H9 (cell line): ENCODE measurements around the gene RHBDL1. TPM values are rescaled to one million over a fixed set of nuclear protein-coding genes. Genes with fewer than 3 reads are reported as not detected.

Source experiments
- DNase-seq: peaks from one replicate; pipeline ENCODE4 v3.0.0-alpha.2; 2017
- H2AFZ ChIP-seq: one replicate; pipeline ENCODE4 v1.6.1; 2013; ENCODE audit warnings: mild to moderate bottlenecking, low read length, control low read depth, moderate library complexity
- H2AK5ac ChIP-seq: 2 replicates; pipeline ENCODE4 v1.6.1; 2013; ENCODE audit warnings: low read length, control low read depth, mixed read lengths; ENCODE audit not compliant: insufficient read length
- H2BK120ac ChIP-seq: one replicate; pipeline ENCODE4 v1.6.1; 2013; ENCODE audit warnings: low read depth, mild to moderate bottlenecking, low read length, control low read depth, inconsistent platforms; ENCODE audit not compliant: poor library complexity, severe bottlenecking
- H2BK12ac ChIP-seq: 2 replicates; pipeline ENCODE4 v1.6.1; 2013; ENCODE audit warnings: low read length, control low read depth, mixed read lengths, low read depth; ENCODE audit not compliant: insufficient read length
- H2BK15ac ChIP-seq: 2 replicates; pipeline ENCODE4 v1.6.1; 2013; ENCODE audit warnings: low read depth, low read length, control low read depth
- H2BK20ac ChIP-seq: one replicate; pipeline ENCODE4 v1.6.1; 2013; ENCODE audit warnings: low read depth, mild to moderate bottlenecking, low read length, control low read depth, inconsistent platforms; ENCODE audit not compliant: poor library complexity, severe bottlenecking
- H2BK5ac ChIP-seq: 2 replicates; pipeline ENCODE4 v1.6.1; 2013; ENCODE audit warnings: low read length, control low read depth, mixed read lengths; ENCODE audit not compliant: insufficient read length
- H3K14ac ChIP-seq: 2 replicates; pipeline ENCODE4 v1.6.1; 2013; ENCODE audit warnings: low read length, control low read depth; ENCODE audit not compliant: insufficient read depth
- H3K18ac ChIP-seq: 2 replicates; pipeline ENCODE4 v1.6.1; 2013; ENCODE audit warnings: low read depth, mild to moderate bottlenecking, mixed read lengths, low read length, control low read depth; ENCODE audit not compliant: insufficient read length
- H3K23ac ChIP-seq: 2 replicates; pipeline ENCODE4 v1.6.1; 2013; ENCODE audit warnings: low read length, control low read depth, mixed read lengths, low read depth; ENCODE audit not compliant: insufficient read length
- H3K23me2 ChIP-seq: 2 replicates; pipeline ENCODE4 v1.6.1; 2013; ENCODE audit warnings: low read depth, mild to moderate bottlenecking, mixed read lengths, low read length, control low read depth; ENCODE audit not compliant: insufficient read length, poor library complexity, severe bottlenecking
- H3K27ac ChIP-seq: 2 replicates; pipeline ENCODE4 v1.5.1; 2013; ENCODE audit warnings: low read length, control low read depth, mixed read lengths, low read depth; ENCODE audit not compliant: insufficient read length
- H3K27me3 ChIP-seq: 2 replicates; pipeline ENCODE4 v1.6.1; 2013; ENCODE audit warnings: low read length, control low read depth, inconsistent platforms; ENCODE audit not compliant: insufficient read depth
- H3K4ac ChIP-seq: 2 replicates; pipeline ENCODE4 v1.6.1; 2013; ENCODE audit warnings: low read depth, mild to moderate bottlenecking, control low read depth, inconsistent platforms, low read length, moderate library complexity
- H3K4me1 ChIP-seq: 2 replicates; pipeline ENCODE4 v1.6.1; 2013; ENCODE audit warnings: low read length, control low read depth, inconsistent platforms; ENCODE audit not compliant: insufficient read depth
- H3K4me2 ChIP-seq: 2 replicates; pipeline ENCODE4 v1.6.1; 2013; ENCODE audit warnings: low read length, control low read depth, mixed read lengths; ENCODE audit not compliant: insufficient read length, insufficient read depth
- H3K56ac ChIP-seq: 2 replicates; pipeline ENCODE4 v1.6.1; 2013; ENCODE audit warnings: low read depth, mild to moderate bottlenecking, mixed read lengths, low read length, control low read depth; ENCODE audit not compliant: insufficient read length
- H3K79me1 ChIP-seq: 2 replicates; pipeline ENCODE4 v1.6.1; 2013; ENCODE audit warnings: low read depth, mild to moderate bottlenecking, moderate library complexity, low read length, control low read depth, inconsistent platforms; ENCODE audit not compliant: insufficient read depth, poor library complexity, severe bottlenecking
- H3K79me2 ChIP-seq: 2 replicates; pipeline ENCODE4 v1.6.1; 2013; ENCODE audit warnings: low read length, control low read depth, inconsistent platforms; ENCODE audit not compliant: insufficient read depth
- H3K9ac ChIP-seq: 2 replicates; pipeline ENCODE4 v1.6.1; 2013; ENCODE audit warnings: low read length, control low read depth, mixed read lengths; ENCODE audit not compliant: insufficient read length; ENCODE audit errors: extremely low read depth
- H3K9me3 ChIP-seq: one replicate; pipeline ENCODE4 v1.6.1; 2013; ENCODE audit warnings: low read depth, low read length, inconsistent platforms; ENCODE audit not compliant: control insufficient read depth
- H3T11ph ChIP-seq: one replicate; pipeline ENCODE4 v1.6.1; 2013; ENCODE audit warnings: mild to moderate bottlenecking, low read length, control low read depth, inconsistent platforms
- H4K20me1 ChIP-seq: one replicate; pipeline ENCODE4 v1.6.1; 2013; ENCODE audit not compliant: control insufficient read depth, insufficient read length, insufficient read depth
- H4K5ac ChIP-seq: 2 replicates; pipeline ENCODE4 v1.6.1; 2013; ENCODE audit warnings: low read depth, mild to moderate bottlenecking, mixed read lengths, low read length, control low read depth; ENCODE audit not compliant: insufficient read length
- H4K8ac ChIP-seq: replicated peaks from 2 replicates; pipeline ENCODE4 v1.6.1; 2013; ENCODE audit warnings: low read length, control low read depth, mixed read lengths, low read depth; ENCODE audit not compliant: insufficient read length
- H4K91ac ChIP-seq: 2 replicates; pipeline ENCODE4 v1.6.1; 2013; ENCODE audit warnings: low read depth, mild to moderate bottlenecking, moderate library complexity, mixed read lengths, low read length, control low read depth; ENCODE audit not compliant: insufficient read length
- H3K27ac Mint-ChIP-seq, 3 experiments: 2 replicates in 2 of 3; 3 replicates in 1 of 3; pipeline ENCODE4 v1.8.0; 2020 to 2021; ENCODE audit warnings: mixed read lengths in 3 of 3, mild to moderate bottlenecking in 1 of 3, moderate library complexity in 1 of 3
- H3K27me3 Mint-ChIP-seq: 2 replicates; pipeline ENCODE4 v1.8.0; 2021; ENCODE audit warnings: low read depth, mild to moderate bottlenecking, moderate library complexity, mixed read lengths
- H3K36me3 Mint-ChIP-seq, 3 experiments: 2 replicates in 2 of 3; 3 replicates in 1 of 3; pipeline ENCODE4 v1.8.0; 2020 to 2021; ENCODE audit warnings: low read depth in 3 of 3, mixed read lengths in 3 of 3; ENCODE audit not compliant: insufficient read depth in 1 of 3
- H3K4me1 Mint-ChIP-seq, 2 experiments: 2 replicates each; pipeline ENCODE4 v1.8.0; 2020; ENCODE audit warnings: mixed read lengths in 2 of 2
- H3K4me3 Mint-ChIP-seq, 2 experiments: 2 replicates in 1 of 2; 3 replicates in 1 of 2; pipeline ENCODE4 v1.8.0; 2020 to 2021; ENCODE audit warnings: mild to moderate bottlenecking in 2 of 2, mixed read lengths in 2 of 2, moderate library complexity in 1 of 2
- H3K9me3 Mint-ChIP-seq, 2 experiments: 2 replicates in 1 of 2; 3 replicates in 1 of 2; pipeline ENCODE4 v1.8.0; 2020; ENCODE audit warnings: mild to moderate bottlenecking in 2 of 2, mixed read lengths in 2 of 2, moderate library complexity in 1 of 2
- CTCF ChIP-seq: fragments of 200-600 bp; sonication (generic); conservative IDR thresholded peaks from 3 replicates; pipeline ENCODE4 v1.8.0; 2021; ENCODE audit warnings: antibody characterized with exemption, mild to moderate bottlenecking
- WGBS: extraction: QIAGEN DNeasy Blood & Tissue Kit; methylation state at CpG from one replicate; pipeline ENCODE4 v1.1.7; 2013; ENCODE audit warnings: missing lambda C conversion rate, low lambda C conversion rate, mixed read lengths; ENCODE audit not compliant: insufficient read length; ENCODE audit errors: extremely low coverage; 5-methylcytosine and 5-hydroxymethylcytosine counted together
- total RNA-seq: library from RNA; stranded (reverse); gene quantifications from 2 replicates; pipeline ENCODE4 v1.2.1, GENCODE V29; 2021

RHBDL1 gene
- total RNA-seq, 1 experiment from 2014 or later = 7.6 TPM

GRCh38 chr16:629185-629832, 46.2 kb upstream of the RHBDL1 start:
- H2BK15ac ChIP-seq = no peak overlapping the region
- Mint-ChIP-seq H3K27ac (peak overlapping the region in 2 of 3 experiments; percentile 57 to 84; a peak in 4 of 7 replicates), H3K4me1 (peaks cover 6 to 34% of the 10 kb centered on the region in 2 experiments; a peak in 3 of 4 replicates), H3K9me3 (no peaks in the 10 kb centered on the region), H3K4me3 (peak overlapping the region in 1 of 2 experiments; percentile 26; a peak in 1 of 5 replicates), H3K27me3 (no peaks in the 10 kb centered on the region), H3K36me3 (peaks cover 0 to 13% (median 0%) of the 10 kb centered on the region in 3 experiments; a peak in 4 of 7 replicates)
- DNase-seq = no peak
- H3K56ac ChIP-seq = no peak overlapping the region
- TF ChIP-seq CTCF = no peak
- WGBS = no CpG with 5 or more reads among the region's 29 CpGs
- no peak overlapping the region for H4K5ac ChIP-seq
- no peaks in the 10 kb centered on the region for H3K9me3 ChIP-seq
- no peak overlapping the region for H3K27ac ChIP-seq
- H3K4me2 ChIP-seq = no peak overlapping the region
- no peak overlapping the region for H3K9ac ChIP-seq
- no peaks in the 10 kb centered on the region for H4K20me1 ChIP-seq
- H2BK120ac ChIP-seq = no peak overlapping the region
- H3K4me1 ChIP-seq = no peaks in the 10 kb centered on the region; the same call in 1 of the 2 replicates
- no peak overlapping the region for H2BK12ac ChIP-seq
- H2BK5ac ChIP-seq = no peak overlapping the region
- H3K18ac ChIP-seq = no peak overlapping the region
- H4K8ac ChIP-seq = no peak overlapping the region
- H3K79me2 ChIP-seq = no peaks in the 10 kb centered on the region
- H4K91ac ChIP-seq = no peak overlapping the region
- no peak overlapping the region for H2AFZ ChIP-seq
- no peak overlapping the region for H3K4ac ChIP-seq
- no peak overlapping the region for H3K14ac ChIP-seq
- H3K23ac ChIP-seq = no peak overlapping the region
- no peak overlapping the region for H2AK5ac ChIP-seq
- H2BK20ac ChIP-seq = no peak overlapping the region
- no peak overlapping the region for H3T11ph ChIP-seq
- H3K79me1 ChIP-seq = no peaks in the 10 kb centered on the region
- H3K23me2 ChIP-seq = peaks cover 8% of the 10 kb centered on the region
- no peaks in the 10 kb centered on the region for H3K27me3 ChIP-seq
